Measurements from ENCODE around the gene LPCAT2.

DNA sequence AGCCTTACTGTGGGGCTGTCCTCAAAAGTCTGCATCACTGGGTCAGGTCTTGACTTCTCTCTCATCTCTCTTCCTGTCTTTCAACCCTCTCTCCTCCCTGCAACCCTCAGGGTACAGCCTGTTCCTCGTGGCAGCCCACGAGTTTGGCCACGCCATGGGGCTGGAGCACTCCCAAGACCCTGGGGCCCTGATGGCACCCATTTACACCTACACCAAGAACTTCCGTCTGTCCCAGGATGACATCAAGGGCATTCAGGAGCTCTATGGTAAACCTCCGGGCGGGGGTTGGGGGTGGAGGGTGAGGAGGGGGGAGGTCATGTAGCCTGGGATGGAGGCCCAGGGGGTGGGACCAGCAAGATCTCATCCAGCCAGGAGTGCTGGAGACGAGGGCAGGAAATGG is 17.2 kb upstream of the LPCAT2 start:
- TF ChIP-seq, protein P1, sequence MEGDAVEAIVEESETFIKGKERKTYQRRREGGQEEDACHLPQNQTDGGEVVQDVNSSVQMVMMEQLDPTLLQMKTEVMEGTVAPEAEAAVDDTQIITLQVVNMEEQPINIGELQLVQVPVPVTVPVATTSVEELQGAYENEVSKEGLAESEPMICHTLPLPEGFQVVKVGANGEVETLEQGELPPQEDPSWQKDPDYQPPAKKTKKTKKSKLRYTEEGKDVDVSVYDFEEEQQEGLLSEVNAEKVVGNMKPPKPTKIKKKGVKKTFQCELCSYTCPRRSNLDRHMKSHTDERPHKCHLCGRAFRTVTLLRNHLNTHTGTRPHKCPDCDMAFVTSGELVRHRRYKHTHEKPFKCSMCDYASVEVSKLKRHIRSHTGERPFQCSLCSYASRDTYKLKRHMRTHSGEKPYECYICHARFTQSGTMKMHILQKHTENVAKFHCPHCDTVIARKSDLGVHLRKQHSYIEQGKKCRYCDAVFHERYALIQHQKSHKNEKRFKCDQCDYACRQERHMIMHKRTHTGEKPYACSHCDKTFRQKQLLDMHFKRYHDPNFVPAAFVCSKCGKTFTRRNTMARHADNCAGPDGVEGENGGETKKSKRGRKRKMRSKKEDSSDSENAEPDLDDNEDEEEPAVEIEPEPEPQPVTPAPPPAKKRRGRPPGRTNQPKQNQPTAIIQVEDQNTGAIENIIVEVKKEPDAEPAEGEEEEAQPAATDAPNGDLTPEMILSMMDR (IDR thresholded peaks at IDR 0.05): no peak
- TF ChIP-seq EZH2 (IDR thresholded peaks at IDR 0.05; ENCODE audit: borderline replicate concordance, insufficient read depth, low read depth, low read length, poor library complexity, severe bottlenecking): no peak

Data from B cell (primary cell).